ENCODE results near the gene INO80C. TPM values are rescaled to one million over a fixed set of nuclear protein-coding genes. Genes with fewer than 3 reads are reported as not detected.
A peak's percentile ranks its signal among the peaks of the same experiment; 100 is the strongest.

The INO80C gene, protein sequence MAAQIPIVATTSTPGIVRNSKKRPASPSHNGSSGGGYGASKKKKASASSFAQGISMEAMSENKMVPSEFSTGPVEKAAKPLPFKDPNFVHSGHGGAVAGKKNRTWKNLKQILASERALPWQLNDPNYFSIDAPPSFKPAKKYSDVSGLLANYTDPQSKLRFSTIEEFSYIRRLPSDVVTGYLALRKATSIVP
- total RNA-seq: 10 to 100 TPM; 39.0 to 51.7 (median 41.8) TPM

DNA sequence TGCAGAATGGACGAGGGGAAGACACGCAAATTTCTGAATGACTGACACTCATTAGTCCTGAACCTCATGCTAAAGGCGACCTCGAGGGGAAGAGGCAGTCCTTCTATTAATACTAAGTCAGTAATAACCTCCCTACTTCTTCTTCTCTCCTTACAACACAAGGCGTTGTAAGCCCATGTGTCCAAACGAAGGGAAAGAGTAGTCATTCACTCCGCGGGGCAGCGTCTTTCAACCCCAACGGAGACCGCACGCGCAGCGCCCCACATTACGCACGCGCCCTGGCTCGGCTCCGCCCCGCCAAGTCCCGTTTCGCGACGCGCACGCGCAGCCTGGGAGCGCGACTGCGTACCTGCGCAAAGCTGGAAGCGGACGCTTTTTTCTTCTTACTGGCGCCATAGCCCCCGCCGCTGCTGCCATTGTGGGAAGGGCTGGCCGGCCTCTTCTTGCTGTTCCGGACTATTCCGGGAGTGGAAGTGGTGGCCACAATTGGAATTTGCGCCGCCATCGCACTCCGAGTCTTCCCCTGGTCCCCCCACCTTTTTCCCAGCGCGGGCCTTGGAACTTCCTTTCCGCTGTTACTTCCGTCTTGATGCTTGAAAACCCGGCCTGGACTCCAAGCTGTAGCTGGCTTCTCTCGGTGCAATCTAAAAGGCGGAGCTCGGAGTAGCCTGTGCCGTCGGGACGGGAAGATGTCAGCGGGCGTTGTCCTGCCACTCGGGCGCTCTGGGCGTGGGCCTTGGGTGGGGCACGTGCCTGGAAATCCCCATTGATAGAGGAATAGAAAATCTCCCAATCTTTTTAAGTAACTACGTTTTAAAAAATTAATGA is at the start of gene INO80C:
INO80C (minus strand) TSS at position 591 of the 828 bp plus-strand sequence; CDS start at position 505, 86 bp downstream.
- peak; percentile 95 to 96 for ATAC-seq
- DNase-seq: peak; percentile 89

DNA sequence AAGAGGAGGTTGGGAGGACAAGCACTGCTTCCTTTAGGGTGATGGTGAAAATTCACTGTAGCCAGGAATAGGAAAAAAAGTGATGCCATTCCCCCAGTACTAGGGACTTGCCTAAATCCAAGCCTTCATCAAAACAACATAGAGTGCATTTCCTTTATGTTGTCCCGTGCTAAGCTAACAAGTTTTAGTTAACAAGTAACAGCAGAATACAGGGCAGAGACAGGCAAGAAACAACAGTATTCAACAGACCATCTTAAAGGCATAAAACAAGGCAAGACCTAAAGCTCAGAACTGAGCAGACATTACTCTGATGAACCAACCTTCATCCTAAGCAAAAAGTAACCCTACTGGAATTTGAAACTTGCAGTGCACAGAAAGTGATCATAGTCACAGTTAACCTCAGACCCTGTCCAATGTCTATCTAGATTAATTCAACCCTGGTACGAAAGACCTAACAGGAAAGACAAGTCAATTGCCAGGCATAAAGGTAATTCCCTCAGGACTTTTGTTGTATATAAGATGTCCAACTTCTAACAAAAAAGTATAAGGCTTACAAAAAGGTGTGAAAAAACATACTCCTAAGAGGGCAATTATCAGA is 49.3 kb upstream of the INO80C start:
- Mint-ChIP-seq H3K4me1 (ENCODE audit: low read depth) (peaks cover 5% of the 10 kb centered on the region), H3K27me3 (ENCODE audit: low read depth) (peaks cover 4% of the 10 kb centered on the region), H3K9me3 (no peaks in the 10 kb centered on the region), H3K36me3 (ENCODE audit: insufficient read depth) (no peaks in the 10 kb centered on the region), H3K4me3 (no peak overlapping the region)
- no peak for ATAC-seq
- DNase-seq: no peak

More for the DNA sequence above, at the start of gene INO80C:
- Mint-ChIP-seq H3K27me3 (ENCODE audit: low read depth) (peaks cover 2% of the 10 kb centered on the region), H3K4me1 (ENCODE audit: low read depth) (peaks cover 31% of the 10 kb centered on the region), H3K9me3 (no peaks in the 10 kb centered on the region), H3K36me3 (ENCODE audit: insufficient read depth) (peaks cover 2% of the 10 kb centered on the region), H3K4me3 (peak within 1 kb of the TSS; percentile 93)

DNA sequence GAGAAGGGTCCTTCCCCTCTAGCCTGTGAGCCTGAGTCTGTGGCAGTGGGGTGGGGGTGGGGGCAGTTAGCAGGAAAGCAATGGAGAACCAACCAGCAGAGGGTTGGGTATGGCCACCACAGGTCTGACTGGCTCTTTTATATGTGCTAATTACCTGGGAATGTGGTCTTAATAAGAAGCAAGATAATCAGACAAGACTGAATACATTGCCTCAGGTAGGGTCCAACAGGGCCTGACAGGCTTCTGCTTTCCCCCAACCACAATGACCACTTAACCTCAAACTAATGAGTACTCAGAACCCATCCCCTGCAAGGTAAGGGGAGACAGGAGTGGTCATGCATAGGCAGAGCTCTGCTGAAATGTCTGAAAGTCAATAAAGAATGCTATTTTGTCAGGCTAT is 44.6 kb upstream of the INO80C start:
- peaks cover 4% of the 10 kb centered on the region for H3K27me3 Mint-ChIP-seq (ENCODE audit: low read depth)
- H3K36me3 Mint-ChIP-seq (ENCODE audit: insufficient read depth): no peaks in the 10 kb centered on the region
- no peak overlapping the region for H3K4me3 Mint-ChIP-seq
- DNase-seq (no peak), ATAC-seq (no peak)
- peaks cover 4% of the 10 kb centered on the region for H3K4me1 Mint-ChIP-seq (ENCODE audit: low read depth)
- H3K9me3 Mint-ChIP-seq: no peaks in the 10 kb centered on the region

DNA sequence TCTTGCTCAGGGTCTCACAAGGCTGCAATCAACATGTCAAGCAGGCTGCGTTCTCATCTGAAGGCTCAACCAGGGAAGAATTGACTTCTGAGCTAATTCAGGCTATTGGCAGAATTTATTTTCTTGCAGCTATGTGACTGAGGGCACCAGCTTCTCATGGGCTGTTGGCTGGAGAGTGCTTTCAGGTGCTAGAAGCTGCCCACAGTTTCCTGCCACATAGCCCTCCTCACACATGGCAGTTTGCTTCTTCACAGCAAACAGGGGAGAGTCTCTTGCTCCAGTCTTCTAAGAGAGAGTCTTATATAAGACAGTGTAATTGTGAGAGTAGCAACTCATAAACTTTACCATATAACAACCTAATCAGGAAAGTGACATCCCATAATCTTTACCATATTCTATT is 37.5 kb upstream of the INO80C start:
- peaks cover 5% of the 10 kb centered on the region for H3K27me3 Mint-ChIP-seq (ENCODE audit: low read depth)
- H3K4me1 Mint-ChIP-seq (ENCODE audit: low read depth): no peaks in the 10 kb centered on the region
- H3K9me3 Mint-ChIP-seq: peaks cover 11% of the 10 kb centered on the region
- no peak for ATAC-seq
- no peak for DNase-seq
- no peaks in the 10 kb centered on the region for H3K36me3 Mint-ChIP-seq (ENCODE audit: insufficient read depth)
- H3K4me3 Mint-ChIP-seq: no peak overlapping the region

DNA sequence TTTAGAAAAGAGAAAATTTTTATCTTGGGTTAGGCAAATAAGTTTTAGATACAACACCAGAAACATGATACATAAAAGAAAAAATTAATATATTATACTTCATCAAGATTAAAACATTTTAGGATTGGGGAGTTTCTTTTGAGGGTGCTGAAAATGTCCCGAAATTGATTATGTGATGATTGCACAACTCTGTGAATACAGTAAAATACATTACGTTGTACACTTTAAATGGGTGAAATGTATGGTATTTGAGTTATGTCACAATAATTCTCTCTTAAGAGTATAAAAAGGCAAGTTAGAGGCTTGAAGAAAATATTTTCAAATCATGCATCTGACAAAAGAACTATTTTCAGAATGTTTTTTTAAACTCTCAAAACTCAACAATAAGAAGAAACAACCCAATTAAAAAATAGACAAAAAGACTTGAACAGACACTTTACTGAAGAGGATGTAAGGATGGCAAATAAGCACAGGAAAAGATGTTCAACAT is 36.2 kb upstream of the INO80C start:
- ATAC-seq (no peak), DNase-seq (no peak)
- H3K4me3 Mint-ChIP-seq: no peak overlapping the region
- no peaks in the 10 kb centered on the region for H3K36me3 Mint-ChIP-seq (ENCODE audit: insufficient read depth)
- peaks cover 19% of the 10 kb centered on the region for H3K9me3 Mint-ChIP-seq
- H3K27me3 Mint-ChIP-seq (ENCODE audit: low read depth): peaks cover 8% of the 10 kb centered on the region
- H3K4me1 Mint-ChIP-seq (ENCODE audit: low read depth): no peaks in the 10 kb centered on the region

DNA sequence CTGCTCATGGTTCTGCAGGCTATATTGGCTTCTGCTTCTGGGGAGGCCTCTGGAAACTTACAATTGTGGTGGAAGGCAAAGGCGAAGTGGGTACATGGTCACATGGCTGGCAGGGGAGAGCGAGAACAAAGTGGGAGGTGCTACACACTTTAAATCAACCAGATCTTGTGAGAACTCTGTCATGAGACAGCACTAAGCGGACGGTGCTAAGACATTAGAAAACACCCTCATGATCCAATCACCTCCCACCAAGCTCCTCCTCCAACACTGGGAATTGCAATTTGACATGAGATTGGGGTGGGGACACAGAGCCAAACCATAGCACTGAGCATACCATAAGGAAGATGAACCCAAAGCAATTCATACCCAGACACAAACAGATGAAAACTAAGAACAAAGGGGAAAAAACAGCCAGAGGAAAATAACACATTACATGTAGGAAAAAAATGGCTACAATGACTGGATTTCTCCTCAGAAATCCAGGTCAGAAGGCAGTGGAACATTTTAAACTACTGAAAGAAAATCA is 31.1 kb upstream of the INO80C start:
- Mint-ChIP-seq H3K9me3 (peaks cover 15% of the 10 kb centered on the region), H3K4me3 (no peak overlapping the region), H3K27me3 (ENCODE audit: low read depth) (peaks cover 30% of the 10 kb centered on the region), H3K36me3 (ENCODE audit: insufficient read depth) (no peaks in the 10 kb centered on the region), H3K4me1 (ENCODE audit: low read depth) (peaks cover 3% of the 10 kb centered on the region)
- DNase-seq (no peak), ATAC-seq (no peak)

DNA sequence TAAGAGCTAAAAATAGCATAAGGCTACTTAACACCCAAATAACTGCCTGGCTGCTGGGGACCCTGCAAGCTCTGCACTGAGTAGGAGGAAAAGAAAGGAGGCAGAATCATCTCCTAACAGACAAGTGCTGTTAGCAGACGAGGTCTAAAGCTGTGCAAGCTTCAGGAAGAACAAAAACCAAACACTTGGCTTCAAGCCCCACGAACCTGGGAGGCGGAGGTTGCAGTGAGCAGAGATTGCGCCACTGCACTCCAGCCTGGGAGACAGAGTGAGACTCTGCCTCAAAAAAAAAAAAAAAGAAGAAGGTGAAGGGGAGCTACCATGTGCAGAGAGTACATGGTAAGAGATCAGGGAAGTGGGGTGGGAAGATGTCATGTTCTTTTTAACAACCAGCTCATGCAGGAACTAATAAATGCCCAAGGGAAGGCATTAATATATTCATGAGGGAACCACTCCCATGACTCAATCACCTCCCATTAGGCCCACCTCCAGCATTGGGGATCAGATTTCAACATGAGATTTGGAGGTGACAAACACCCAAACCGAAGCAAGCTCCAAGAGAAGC is 28.8 kb upstream of the INO80C start:
- DNase-seq (no peak), ATAC-seq (no peak)
- Mint-ChIP-seq H3K4me3 (no peak overlapping the region), H3K36me3 (ENCODE audit: insufficient read depth) (no peaks in the 10 kb centered on the region), H3K27me3 (ENCODE audit: low read depth) (peaks cover 28% of the 10 kb centered on the region), H3K4me1 (ENCODE audit: low read depth) (peaks cover 3% of the 10 kb centered on the region), H3K9me3 (peaks cover 15% of the 10 kb centered on the region)

DNA sequence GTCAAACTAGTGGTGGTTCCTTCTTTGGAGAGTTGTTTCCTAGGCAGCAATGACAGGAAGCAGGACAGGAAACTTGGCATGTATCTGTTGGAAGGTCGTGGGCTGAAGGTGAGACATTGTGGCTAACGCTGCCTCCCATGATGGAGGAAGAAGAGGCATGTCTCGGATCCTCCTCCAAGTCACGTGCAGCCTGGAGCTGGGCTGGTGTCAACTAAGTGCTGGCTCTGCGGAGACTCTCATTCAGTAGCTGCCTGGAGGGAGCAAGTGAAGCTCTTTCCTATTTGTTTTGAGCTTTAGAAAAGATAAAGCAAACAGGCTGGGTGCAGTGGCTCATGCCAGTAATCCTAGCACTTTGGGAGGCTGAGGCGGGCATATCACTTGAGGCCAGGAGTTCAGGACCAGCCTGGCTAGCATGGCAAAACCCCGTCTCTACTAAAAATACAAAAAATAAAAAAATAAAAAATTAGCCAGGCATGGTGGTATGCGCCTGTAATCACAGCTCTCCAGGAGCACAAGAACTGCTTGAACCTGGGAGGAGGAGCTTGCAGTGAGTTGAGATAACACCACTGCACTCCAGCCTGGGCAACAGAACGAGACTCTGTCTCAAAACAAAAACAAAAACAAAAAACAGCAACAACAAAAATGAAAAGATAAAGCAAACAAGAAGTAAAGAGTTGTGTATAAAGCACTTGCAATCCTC is 28.2 kb upstream of the INO80C start:
- peaks cover 3% of the 10 kb centered on the region for H3K4me1 Mint-ChIP-seq (ENCODE audit: low read depth)
- H3K27me3 Mint-ChIP-seq (ENCODE audit: low read depth): peaks cover 27% of the 10 kb centered on the region
- no peak for DNase-seq
- H3K36me3 Mint-ChIP-seq (ENCODE audit: insufficient read depth): no peaks in the 10 kb centered on the region
- ATAC-seq: no peak
- peaks cover 14% of the 10 kb centered on the region for H3K9me3 Mint-ChIP-seq
- H3K4me3 Mint-ChIP-seq: no peak overlapping the region

DNA sequence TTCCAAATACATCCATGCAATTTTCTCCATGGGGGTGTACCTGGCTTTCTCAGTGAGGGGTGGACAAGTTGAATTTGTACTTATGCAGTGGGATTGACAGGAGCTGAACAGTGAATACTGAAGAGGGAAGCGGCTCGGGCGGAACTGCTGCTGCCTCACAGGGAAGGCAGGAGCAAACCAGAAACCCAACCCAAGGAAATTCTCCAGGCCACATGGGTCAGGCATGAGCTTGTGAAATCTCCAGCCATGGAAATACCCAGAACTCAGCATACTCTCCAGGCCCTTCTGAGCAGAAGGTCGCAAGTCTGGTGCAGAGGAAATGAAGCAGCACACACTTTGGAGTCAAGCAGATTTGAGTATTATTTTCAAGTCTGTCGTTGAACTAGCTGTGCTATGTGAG is 26.5 kb upstream of the INO80C start:
- no peak overlapping the region for H3K4me3 Mint-ChIP-seq
- peaks cover 3% of the 10 kb centered on the region for H3K4me1 Mint-ChIP-seq (ENCODE audit: low read depth)
- ATAC-seq (no peak), DNase-seq (no peak)
- H3K9me3 Mint-ChIP-seq: no peaks in the 10 kb centered on the region
- H3K27me3 Mint-ChIP-seq (ENCODE audit: low read depth): peaks cover 26% of the 10 kb centered on the region
- H3K36me3 Mint-ChIP-seq (ENCODE audit: insufficient read depth): no peaks in the 10 kb centered on the region

DNA sequence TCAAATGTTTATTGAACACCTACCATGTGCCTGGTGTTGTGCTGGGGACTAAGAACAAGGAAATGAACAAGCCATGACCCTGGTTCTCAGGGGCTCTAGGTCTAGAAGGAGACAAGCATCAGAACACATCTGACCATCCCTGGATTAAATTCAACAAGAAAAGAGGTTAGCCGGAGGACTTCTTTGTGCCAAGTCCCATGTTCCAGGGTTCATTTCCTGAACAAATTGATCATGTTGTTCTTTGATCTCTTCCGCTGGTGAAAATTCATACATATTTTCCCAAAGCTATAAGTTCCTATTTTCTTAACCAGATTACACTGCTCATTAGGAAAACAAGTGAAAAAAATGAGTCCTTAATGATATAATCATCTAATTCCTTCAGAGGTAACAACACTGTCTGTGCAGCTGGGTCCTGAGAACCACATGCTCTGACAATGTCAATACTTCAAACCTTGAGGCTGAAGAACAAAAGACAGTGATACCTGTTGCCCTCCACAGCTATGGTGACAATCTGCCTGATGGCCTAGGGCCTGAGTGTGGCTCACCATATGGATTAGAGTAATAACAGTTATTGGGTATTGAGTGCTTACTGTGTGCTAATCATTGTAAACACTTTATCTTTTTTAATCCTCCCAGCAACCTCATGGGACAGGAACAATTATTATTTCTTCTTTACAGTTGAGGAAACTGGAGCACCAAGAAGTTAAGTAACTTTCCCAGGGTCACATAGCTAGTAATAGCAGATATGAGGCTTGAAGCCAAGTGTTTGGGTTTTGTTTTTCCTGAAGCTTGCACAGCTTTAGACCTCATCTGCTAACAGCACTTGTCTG is 24.6 kb upstream of the INO80C start:
- DNase-seq (no peak), ATAC-seq (no peak)
- Mint-ChIP-seq H3K4me1 (ENCODE audit: low read depth) (peaks cover 3% of the 10 kb centered on the region), H3K4me3 (no peak overlapping the region), H3K9me3 (no peaks in the 10 kb centered on the region), H3K27me3 (ENCODE audit: low read depth) (peaks cover 14% of the 10 kb centered on the region), H3K36me3 (ENCODE audit: insufficient read depth) (no peaks in the 10 kb centered on the region)

DNA sequence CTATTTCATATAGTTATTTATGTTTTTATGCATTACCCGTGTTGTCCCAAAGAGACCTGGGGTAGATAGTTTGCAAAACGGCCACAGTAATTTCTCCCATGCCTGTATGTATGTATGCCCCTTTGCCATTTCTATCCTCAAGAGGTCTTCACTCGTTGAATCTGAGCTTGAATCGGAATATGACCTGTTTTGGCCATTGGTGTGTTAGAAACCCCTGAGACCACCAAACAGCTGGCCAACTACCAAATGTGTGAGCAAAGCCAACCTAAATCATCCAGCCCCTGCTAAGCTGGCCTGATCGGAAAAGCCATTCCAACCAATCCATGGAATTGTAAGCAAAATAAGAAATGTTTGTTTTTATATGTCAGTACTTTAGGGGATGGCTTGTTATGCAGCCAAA is 23.4 kb upstream of the INO80C start:
- H3K36me3 Mint-ChIP-seq (ENCODE audit: insufficient read depth): no peaks in the 10 kb centered on the region
- peaks cover 8% of the 10 kb centered on the region for H3K27me3 Mint-ChIP-seq (ENCODE audit: low read depth)
- no peaks in the 10 kb centered on the region for H3K9me3 Mint-ChIP-seq
- peaks cover 3% of the 10 kb centered on the region for H3K4me1 Mint-ChIP-seq (ENCODE audit: low read depth)
- no peak for DNase-seq
- ATAC-seq: no peak
- no peak overlapping the region for H3K4me3 Mint-ChIP-seq

DNA sequence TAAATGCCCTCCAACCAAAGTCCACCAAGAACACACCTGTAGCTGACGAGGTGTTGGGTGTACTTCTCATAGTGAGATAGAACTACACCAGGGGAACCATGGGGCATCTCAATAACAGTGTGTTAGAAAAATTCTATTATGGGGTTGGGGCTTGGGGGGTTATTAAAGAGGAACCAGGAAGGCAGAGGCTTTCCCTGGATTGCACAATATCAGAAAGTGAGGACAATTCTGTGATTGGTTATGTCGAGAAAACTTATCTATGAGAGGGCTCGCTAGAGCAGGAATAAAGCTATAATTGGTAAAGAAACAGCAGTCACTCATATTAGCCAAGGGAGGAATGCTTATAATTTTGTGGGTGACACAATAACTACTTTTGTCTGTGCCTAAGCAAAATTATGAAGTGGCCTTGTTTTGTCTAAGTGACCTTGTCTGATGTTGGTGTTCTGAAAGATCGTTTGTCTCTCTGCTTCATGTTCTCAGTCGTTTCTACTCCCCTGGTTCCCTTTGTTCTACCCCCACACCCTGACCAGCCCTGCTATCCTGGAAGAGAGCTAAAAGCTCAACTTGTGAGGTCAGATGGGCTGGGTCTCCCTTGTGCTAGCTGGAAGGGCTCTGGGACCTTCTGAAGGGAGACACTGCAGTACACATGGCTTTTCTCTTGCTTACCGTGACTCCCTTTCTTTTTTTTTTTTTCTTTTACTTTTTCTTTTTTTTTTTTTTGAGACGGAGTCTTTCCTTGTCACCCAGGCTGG is 21.6 kb upstream of the INO80C start:
- peaks cover 2% of the 10 kb centered on the region for H3K27me3 Mint-ChIP-seq (ENCODE audit: low read depth)
- H3K36me3 Mint-ChIP-seq (ENCODE audit: insufficient read depth): no peaks in the 10 kb centered on the region
- H3K4me3 Mint-ChIP-seq: no peak overlapping the region
- no peak for DNase-seq
- H3K4me1 Mint-ChIP-seq (ENCODE audit: low read depth): no peaks in the 10 kb centered on the region
- no peaks in the 10 kb centered on the region for H3K9me3 Mint-ChIP-seq
- ATAC-seq: no peak

DNA sequence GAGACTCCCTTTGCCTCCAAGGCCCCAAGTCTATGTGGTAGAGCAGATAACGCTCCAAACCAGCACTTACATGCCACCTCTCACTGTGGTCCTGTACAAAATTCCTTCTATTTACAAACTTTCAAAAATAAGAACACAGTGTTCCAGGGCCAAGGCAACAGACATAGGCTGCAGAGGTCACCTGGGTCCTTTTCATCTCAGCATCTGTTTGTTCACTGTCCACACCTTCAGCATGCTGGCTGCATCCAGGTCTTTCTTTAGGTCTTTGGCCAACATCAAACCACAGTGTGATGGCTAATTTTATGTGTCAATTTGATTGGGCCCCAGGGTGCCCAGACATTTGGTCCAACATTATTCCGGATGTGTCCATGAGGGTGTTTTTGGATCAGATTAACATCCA is 20.0 kb upstream of the INO80C start:
- DNase-seq (no peak), ATAC-seq (no peak)
- no peaks in the 10 kb centered on the region for H3K9me3 Mint-ChIP-seq
- no peaks in the 10 kb centered on the region for H3K4me1 Mint-ChIP-seq (ENCODE audit: low read depth)
- no peaks in the 10 kb centered on the region for H3K36me3 Mint-ChIP-seq (ENCODE audit: insufficient read depth)
- no peak overlapping the region for H3K4me3 Mint-ChIP-seq
- H3K27me3 Mint-ChIP-seq (ENCODE audit: low read depth): peaks cover 2% of the 10 kb centered on the region
